Endodermal cell (in vitro differentiated cells): ENCODE measurements around the gene TSC1. TPM values are rescaled to one million over a fixed set of nuclear protein-coding genes. Genes with fewer than 3 reads are reported as not detected.
A peak's percentile ranks its signal among the peaks of the same experiment; 100 is the strongest.

Experiments used
- DNase-seq: peaks from one replicate; pipeline ENCODE4 v3.0.0-alpha.2; 2017
- H3K27ac ChIP-seq: 2 replicates; pipeline ENCODE4 v1.5.1; 2013; ENCODE audit warnings: mild to moderate bottlenecking, low read depth, low read length, moderate library complexity
- H3K27me3 ChIP-seq: 2 replicates; pipeline ENCODE4 v1.6.1; 2013; ENCODE audit warnings: mild to moderate bottlenecking, low read length, moderate library complexity; ENCODE audit not compliant: insufficient read depth, control insufficient read depth, poor library complexity, severe bottlenecking
- H3K36me3 ChIP-seq: 2 replicates; pipeline ENCODE4 v1.7.0; 2013; ENCODE audit warnings: mild to moderate bottlenecking, low read length, moderate library complexity; ENCODE audit not compliant: control insufficient read depth, insufficient read depth
- H3K4me1 ChIP-seq: one replicate; pipeline ENCODE4 v1.7.0; 2013; ENCODE audit warnings: low read length; ENCODE audit not compliant: control insufficient read depth, insufficient read depth
- H3K4me3 ChIP-seq: 2 replicates; pipeline ENCODE4 v1.5.1; 2013; ENCODE audit warnings: mild to moderate bottlenecking, low read length, moderate library complexity
- H3K9ac ChIP-seq: 2 replicates; pipeline ENCODE4 v1.6.1; 2013; ENCODE audit warnings: mild to moderate bottlenecking, low read length, moderate library complexity; ENCODE audit not compliant: poor library complexity, severe bottlenecking; ENCODE audit errors: extremely low read depth
- H3K9me3 ChIP-seq: 2 replicates; pipeline ENCODE4 v1.6.1; 2013; ENCODE audit warnings: mild to moderate bottlenecking, low read length, moderate library complexity; ENCODE audit not compliant: control insufficient read depth
- H3K27ac Mint-ChIP-seq: 2 replicates; pipeline ENCODE4 v1.8.0; 2020; ENCODE audit warnings: mixed read lengths
- H3K27me3 Mint-ChIP-seq: 2 replicates; pipeline ENCODE4 v1.8.0; 2021; ENCODE audit warnings: mild to moderate bottlenecking, mixed read lengths; ENCODE audit not compliant: insufficient read depth
- H3K36me3 Mint-ChIP-seq: 2 replicates; pipeline ENCODE4 v1.8.0; 2020; ENCODE audit warnings: low read depth, mixed read lengths
- H3K4me1 Mint-ChIP-seq: 2 replicates; pipeline ENCODE4 v1.8.0; 2020; ENCODE audit warnings: mixed read lengths
- H3K4me3 Mint-ChIP-seq: 2 replicates; pipeline ENCODE4 v1.8.0; 2020; ENCODE audit warnings: mild to moderate bottlenecking, moderate library complexity, mixed read lengths
- H3K9me3 Mint-ChIP-seq: 2 replicates; pipeline ENCODE4 v1.8.0; 2020; ENCODE audit warnings: mild to moderate bottlenecking, mixed read lengths
- WGBS, 2 experiments: methylation state at CpG; one replicate each; pipeline versions ENCODE4 v1.1.5 to v1.1.7; 2013; ENCODE audit warnings: missing lambda C conversion rate in 2 of 2, mixed read lengths in 1 of 2; ENCODE audit not compliant: insufficient coverage in 1 of 2, insufficient read length in 1 of 2; 5-methylcytosine and 5-hydroxymethylcytosine counted together
- total RNA-seq, 2 donors: library from RNA; stranded (reverse); fragmentation: NEBNext Ultra II Directional in 1 of 2; extraction: Animal tissue kit (Norgen Biotek cat#: 25700) in 1 of 2; gene quantifications; 2 replicates in 1 of 2; 3 replicates in 1 of 2; pipeline ENCODE4 v1.2.1, GENCODE V29; 2021
- TF ChIP-seq, protein P1 (sequence below): fragments of 200-600 bp; sonication (generic); conservative IDR thresholded peaks from 2 replicates; pipeline ENCODE4 v1.5.0; 2021; ENCODE audit warnings: antibody characterized with exemption, mild to moderate bottlenecking

The TSC1 gene
- total RNA-seq, 2 donors from 2014 or later: 67.8 to 72.9 TPM

GRCh38 chr9:132881826-132882225 lies 62.6 kb downstream of the TSC1 start:
- Mint-ChIP-seq H3K4me1 (no peaks in the 10 kb centered on the region), H3K27me3 (peaks cover 14% of the 10 kb centered on the region), H3K36me3 (no peaks in the 10 kb centered on the region), H3K4me3 (no peak overlapping the region), H3K9me3 (no peaks in the 10 kb centered on the region), H3K27ac (no peak overlapping the region)
- H3K27ac ChIP-seq: no peak overlapping the region
- no peak for DNase-seq
- H3K9ac ChIP-seq: no peak overlapping the region
- no peaks in the 10 kb centered on the region for H3K36me3 ChIP-seq
- H3K27me3 ChIP-seq: peaks cover 10% of the 10 kb centered on the region
- TF ChIP-seq, protein P1, sequence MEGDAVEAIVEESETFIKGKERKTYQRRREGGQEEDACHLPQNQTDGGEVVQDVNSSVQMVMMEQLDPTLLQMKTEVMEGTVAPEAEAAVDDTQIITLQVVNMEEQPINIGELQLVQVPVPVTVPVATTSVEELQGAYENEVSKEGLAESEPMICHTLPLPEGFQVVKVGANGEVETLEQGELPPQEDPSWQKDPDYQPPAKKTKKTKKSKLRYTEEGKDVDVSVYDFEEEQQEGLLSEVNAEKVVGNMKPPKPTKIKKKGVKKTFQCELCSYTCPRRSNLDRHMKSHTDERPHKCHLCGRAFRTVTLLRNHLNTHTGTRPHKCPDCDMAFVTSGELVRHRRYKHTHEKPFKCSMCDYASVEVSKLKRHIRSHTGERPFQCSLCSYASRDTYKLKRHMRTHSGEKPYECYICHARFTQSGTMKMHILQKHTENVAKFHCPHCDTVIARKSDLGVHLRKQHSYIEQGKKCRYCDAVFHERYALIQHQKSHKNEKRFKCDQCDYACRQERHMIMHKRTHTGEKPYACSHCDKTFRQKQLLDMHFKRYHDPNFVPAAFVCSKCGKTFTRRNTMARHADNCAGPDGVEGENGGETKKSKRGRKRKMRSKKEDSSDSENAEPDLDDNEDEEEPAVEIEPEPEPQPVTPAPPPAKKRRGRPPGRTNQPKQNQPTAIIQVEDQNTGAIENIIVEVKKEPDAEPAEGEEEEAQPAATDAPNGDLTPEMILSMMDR: no peak
- H3K4me1 ChIP-seq: no peaks in the 10 kb centered on the region
- WGBS, 2 experiments: 91 to 92% methylated on average over 6 of the region's 6 CpGs
- H3K9me3 ChIP-seq: no peaks in the 10 kb centered on the region
- no peak overlapping the region for H3K4me3 ChIP-seq

- Histone ChIP-seq H3K9ac (no peak overlapping the region), H3K27me3 (peaks cover 24% of the 10 kb centered on the region), H3K36me3 (no peaks in the 10 kb centered on the region), H3K4me1 (no peaks in the 10 kb centered on the region), H3K4me3 (no peak overlapping the region), H3K9me3 (no peaks in the 10 kb centered on the region), H3K27ac (no peak overlapping the region)
- Mint-ChIP-seq H3K4me1 (no peaks in the 10 kb centered on the region), H3K36me3 (no peaks in the 10 kb centered on the region), H3K9me3 (no peaks in the 10 kb centered on the region), H3K27me3 (peaks cover 30% of the 10 kb centered on the region), H3K4me3 (no peak overlapping the region), H3K27ac (no peak overlapping the region)
- 86 to 94% methylated on average over 5 to 7 of the region's 7 CpGs for WGBS, 2 experiments
- no peak for DNase-seq
- TF ChIP-seq, protein P1: no peak
Measured at GRCh38 chr9:132880324-132880661, 64.1 kb downstream of the TSC1 start.

DNA sequence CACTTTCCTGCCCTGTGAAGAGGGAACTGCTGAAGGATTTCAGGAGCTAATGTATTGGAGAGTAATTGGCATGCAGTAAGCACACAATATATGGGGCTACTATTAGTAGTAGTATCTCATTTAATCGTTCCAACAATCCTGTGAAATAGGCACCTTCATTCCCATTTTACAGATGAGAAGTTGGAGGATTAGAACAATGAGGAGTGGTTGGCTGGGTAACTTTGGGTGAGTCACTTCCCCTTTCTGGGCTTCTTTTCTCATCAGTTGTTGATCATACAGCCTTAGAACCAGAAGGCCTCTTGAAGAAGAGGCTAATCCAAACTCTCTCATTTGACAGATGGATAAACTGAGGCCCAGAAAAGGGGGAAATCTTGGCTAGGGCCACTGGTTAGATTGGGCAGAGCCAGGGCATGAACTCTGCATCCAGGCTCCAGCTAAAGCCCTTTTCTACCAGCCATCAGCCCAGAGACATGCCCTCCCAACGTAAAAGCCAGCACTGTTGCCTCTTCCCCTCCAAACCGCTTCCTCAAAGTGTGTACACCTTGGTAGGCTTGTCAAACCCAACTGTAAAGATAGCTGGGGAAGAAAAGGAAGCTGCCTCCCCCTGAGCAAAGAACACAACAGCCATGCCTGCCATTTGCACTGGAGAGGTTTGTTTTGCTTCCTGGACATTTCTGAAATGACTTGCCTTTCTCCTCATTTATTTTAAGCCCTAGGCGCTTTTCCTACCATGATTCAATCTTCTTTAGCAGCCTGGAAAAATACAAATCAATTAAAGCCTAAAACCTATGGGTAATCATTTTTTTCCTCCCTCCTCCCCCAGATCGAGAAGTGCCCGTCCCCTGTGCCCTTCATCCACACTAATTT lies 64.7 kb downstream of the TSC1 start:
- Mint-ChIP-seq H3K4me3 (peak overlapping the region; percentile 75), H3K36me3 (no peaks in the 10 kb centered on the region), H3K4me1 (no peaks in the 10 kb centered on the region), H3K27me3 (peaks cover 32% of the 10 kb centered on the region), H3K27ac (no peak overlapping the region), H3K9me3 (no peaks in the 10 kb centered on the region)
- peak overlapping the region; percentile 93 for H3K4me3 ChIP-seq
- no peak overlapping the region for H3K27ac ChIP-seq
- no peak for DNase-seq
- no peak overlapping the region for H3K9ac ChIP-seq
- H3K36me3 ChIP-seq: no peaks in the 10 kb centered on the region
- H3K9me3 ChIP-seq: no peaks in the 10 kb centered on the region
- peaks cover 24% of the 10 kb centered on the region for H3K27me3 ChIP-seq
- H3K4me1 ChIP-seq: no peaks in the 10 kb centered on the region
- WGBS, 2 experiments: 89 to 96% methylated on average over 4 to 6 of the region's 6 CpGs
- TF ChIP-seq, protein P1: no peak
